Midbrain (tissue), 1 donor: ENCODE data around the gene PCDHGA4.
"Not testable (repeated sequence)": the region's sequence is repeated elsewhere in the genome, so short reads cannot be mapped to it uniquely, and the experiment has no call there.

Experiments used
- DNase-seq: peaks from one replicate; lab custom pipeline; 2025; lab: John Stamatoyannopoulos, UW

The PCDHGA4 gene

DNA sequence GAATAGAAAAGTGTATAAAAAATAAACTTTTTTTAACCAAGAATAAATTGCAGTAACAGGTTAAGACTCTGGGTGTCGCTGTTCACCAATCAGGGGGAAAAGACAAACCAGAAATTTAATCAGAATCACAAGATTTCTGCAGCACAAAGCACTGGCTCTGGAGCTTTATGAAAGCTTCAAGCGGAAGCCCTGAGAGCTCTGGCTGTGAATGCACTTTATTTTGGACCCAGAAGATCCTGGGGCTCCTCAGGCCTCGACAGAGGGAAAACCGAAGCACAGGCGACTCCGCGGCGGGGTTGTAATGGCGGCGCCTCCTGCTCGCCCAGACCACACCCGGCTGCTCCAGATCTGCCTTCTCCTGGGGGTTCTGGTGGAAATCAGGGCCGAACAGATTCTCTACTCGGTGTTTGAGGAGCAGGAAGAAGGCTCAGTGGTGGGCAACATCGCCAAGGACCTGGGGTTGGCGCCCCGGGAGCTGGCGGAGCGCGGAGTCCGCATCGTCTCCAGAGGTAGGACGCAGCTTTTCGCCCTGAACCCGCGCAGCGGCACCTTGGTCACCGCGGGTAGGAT lies at the start of gene PCDHGA4:
TSS of gene PCDHGA4 (plus strand) at position 122 of the 570 bp plus-strand sequence. CDS start at position 209, 87 bp downstream.
- no peak for DNase-seq

DNA sequence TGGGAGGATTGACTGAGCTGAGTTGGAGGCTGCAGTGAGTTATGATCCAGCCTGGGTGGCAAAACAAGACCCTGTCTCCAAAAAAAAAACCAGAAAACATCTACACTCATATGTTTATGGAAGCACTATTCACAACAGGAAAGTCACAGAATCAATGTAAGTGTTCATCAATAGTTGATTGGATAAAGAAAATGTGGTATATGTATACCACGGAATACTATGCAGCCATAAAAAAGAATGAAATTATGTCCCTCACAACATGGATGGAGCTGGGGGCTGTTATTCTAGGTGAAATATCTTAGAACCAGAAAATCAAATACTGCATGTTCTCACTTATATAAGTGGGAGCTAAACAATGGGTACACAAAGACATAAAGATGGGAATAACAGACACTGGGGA lies 48.2 kb upstream of the PCDHGA4 start:
- no peak for DNase-seq

DNA sequence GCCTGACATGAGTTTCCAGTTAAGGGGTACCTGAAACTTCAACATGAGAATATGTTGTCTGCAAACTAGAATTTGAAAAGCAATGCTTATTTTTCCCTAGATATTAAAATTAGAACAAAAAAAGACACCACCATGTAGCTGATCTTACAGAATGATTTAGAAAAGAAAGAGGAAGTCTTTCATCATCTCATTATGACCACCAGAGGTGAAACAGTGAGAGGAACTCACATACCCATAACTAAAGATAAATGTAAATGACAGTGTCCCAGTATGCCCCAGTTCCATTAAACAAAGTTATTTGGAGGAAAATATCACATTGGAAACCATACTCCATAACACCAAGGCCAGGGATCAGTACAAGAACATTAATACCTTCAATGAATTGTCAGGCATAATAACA lies 41.1 kb upstream of the PCDHGA4 start:
- DNase-seq, result no peak

DNA sequence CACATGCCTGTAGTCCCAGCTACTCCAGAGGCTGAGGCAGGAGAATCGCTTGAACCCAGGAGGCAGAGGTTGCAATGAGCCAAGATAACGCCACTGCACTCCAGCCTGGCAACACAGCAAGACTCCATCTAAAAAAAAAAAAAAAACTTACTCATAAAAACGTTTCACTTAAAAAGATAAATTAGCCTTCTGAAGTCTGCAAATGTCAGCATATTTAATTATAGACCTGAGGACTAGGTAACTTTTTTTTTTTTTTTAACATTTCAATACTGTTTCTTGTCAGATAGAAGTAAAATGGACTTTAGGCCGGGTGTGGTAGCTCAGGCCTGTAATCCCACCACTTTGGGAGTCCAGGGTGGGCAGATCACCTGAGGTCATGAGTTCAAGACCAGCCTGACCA lies 37.9 kb upstream of the PCDHGA4 start:
- DNase-seq, result not testable (repeated sequence)

DNA sequence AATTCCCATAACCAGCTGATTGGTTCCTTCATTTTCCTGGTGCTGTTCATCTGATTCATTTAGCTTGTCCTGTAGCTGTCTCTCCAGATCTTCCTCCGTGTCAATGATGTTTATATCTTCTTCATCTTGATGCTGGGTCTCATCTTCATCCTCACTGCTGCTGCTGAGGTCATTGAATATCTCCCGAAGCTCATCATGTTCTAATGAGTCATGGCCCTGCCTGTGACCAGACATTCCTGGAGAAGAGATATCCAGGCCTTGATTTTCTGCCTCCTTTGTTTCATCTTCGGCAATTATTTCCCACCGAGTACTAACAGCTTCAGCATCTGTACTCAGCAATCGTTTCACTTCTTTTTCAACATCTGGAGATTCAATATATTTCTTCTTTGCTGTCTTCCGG lies 35.6 kb upstream of the PCDHGA4 start:
- no peak for DNase-seq

DNA sequence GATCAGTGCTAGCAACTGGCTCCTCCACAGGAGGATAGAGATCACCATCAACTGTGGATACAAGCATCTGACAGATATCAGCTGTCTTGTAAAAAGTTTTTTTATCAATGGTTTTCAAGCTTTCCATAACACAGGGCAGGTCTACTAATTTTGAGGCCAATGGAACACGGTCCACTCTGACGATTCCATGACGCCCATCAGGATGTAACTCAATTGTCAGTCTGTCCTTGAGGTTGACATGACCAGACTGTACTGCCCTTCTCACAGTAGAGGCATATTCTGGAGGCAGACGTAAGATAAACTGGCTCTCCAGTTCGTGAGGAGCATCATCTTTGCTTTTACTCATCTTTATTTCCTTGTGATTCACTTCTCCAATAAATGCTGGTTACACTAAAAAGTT lies 35.1 kb upstream of the PCDHGA4 start:
- DNase-seq, result no peak

DNA sequence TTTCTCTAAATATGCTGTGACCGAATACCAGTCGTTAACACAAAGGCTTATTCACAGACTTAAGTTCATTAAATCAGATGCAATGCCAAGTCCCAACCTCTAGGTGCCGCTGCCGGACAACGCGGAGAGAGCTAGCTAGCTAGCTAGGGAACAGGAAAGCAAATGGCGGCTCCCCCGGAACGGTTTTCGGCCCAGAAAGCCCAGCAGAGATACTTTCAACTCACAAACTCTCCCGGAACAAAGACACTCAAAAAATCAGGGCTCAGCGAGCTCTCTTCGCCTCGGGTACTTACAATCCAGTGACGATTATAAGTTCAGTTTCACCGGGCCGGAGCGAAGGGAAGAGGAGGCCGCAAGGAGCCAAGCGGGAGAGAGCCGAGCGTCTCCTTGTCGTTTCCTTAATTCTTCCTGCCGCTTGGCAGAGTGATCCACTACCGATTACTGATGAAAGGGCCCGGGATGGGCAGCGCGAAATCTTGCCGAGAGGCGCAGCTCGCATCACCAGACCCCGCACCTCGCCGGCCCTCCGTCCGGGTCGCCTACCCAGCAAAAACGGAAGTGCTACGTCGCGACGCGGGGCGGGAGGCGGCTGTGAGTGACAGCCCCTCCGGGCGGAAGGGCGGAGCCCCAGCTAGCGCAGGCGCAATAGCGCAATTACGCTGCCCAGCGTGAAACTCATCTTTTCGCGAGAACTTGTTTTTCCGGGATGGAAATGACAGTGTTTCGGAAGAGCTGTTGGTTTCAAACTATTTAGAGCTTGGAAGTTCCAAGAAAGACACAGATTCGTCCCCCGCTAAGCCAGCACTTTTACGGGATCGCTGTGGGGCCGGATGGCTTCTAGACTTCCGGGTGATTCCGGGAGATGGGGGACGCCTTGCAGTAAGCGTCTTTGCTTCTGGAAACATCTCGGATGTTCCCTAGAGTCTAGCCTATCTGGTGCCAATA lies 34.3 kb upstream of the PCDHGA4 start, which contains the start of gene TAF7:
TSS of gene TAF7 (minus strand) at position 560 of the 945 bp plus-strand sequence. CDS start 740 bp downstream, outside the sequence.
- DNase-seq, result peak; percentile 93

DNA sequence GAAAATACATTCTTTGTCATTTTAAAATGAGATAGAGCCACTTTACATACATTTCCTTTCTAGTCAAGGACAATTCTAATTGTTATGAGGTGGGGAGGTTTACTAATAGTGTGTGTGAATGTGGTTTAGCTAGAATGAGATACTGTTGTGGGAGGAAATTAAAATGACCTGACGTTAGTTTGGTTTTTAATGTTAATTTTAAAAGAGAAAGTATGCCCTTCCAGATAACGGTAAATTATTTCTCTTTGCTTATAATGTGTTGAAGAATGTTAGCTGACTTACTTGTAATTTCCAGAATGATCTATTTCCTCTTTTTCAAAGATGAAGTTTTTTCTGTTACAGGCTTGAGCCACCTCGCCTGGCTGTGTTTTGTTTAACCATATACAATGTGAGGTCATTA lies 32.6 kb upstream of the PCDHGA4 start:
- DNase-seq, result no peak

DNA sequence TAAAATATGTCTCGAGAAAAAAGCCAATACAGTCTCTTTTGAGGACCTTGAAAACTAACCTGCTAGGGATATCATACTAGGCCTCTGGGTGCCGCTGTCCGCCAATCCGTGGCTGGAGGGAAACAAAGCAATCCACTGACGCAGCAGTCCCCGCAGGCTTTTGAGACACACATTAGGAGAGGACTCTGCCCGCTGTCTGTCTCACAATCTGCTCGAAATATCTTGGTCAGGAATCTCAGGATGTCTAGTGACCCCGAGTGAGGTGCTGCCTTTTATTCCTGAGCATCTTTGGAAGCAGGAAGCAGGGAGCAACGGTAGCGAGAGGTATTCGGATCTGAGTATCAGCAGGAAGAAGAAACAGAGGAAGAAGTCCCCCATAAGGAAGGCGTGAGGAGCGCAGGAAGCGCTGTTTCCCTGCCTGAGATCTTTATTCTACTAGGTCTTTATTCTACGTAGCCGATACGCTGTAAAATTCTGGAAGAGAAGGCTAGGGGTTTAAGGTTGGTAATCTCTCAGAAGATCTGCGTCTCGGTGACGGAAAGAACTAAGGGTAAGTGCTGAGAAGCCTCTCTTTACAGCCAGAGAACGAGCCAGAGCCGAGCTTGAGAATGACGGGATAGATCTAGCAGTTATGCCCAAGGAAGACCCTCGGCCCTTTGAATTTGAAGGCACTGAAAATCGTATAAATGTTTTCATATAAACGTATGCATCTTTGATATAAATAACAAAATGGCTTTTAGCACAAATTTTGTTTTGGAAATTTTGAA lies 28.6 kb upstream of the PCDHGA4 start:
- peak; percentile 64 for DNase-seq

DNA sequence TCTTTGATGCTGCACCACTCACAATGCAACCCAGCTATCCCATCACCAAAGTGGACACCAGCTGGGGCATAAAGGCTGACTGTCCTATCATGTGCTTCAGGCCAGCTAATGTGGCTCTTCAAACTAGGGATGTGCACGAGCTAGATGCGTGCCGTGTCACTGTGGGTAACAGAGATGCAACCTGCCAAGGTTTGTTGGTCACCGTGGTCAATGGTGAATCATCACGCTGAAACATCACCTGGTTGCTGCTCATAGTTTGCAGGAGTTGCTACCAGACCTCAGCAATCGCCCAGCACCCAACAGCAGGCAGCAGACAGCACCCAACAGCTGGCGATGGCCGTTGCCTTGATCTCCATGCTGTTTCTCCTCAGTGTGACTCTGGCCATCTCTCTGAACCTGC lies 26.6 kb upstream of the PCDHGA4 start:
- no peak for DNase-seq

DNA sequence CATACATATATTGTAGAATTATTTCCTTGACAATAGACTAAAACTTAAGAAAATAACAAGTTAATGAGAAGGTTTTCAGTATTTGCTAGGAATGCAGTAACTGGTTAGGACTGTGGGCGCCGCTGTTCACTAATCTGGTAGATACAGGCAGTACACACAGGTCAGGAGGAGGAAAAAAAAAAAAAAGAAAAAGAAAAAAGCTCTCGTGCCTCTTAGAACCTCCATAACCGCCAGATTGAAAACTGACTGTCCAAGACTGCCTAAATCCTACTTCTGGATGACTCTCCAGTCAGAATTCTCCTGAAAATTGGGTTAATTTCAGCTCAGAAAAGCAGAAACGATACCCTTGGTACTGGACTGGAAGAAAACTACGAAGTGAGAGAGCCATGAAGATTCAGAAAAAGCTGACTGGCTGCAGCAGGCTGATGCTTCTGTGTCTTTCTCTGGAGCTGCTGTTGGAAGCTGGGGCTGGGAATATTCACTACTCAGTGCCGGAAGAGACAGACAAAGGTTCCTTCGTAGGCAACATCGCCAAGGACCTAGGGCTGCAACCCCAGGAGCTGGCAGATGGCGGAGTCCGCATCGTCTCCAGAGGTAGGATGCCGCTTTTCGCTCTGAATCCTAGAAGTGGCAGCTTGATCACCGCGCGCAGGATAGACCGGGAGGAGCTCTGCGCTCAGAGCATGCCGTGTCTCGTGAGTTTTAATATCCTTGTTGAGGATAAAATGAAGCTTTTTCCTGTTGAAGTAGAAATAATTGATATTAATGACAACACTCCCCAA lies 24.3 kb upstream of the PCDHGA4 start, which contains the start of gene PCDHGA1:
TSS of gene PCDHGA1 (plus strand) at position 216 of the 782 bp plus-strand sequence.
- DNase-seq, result no peak

DNA sequence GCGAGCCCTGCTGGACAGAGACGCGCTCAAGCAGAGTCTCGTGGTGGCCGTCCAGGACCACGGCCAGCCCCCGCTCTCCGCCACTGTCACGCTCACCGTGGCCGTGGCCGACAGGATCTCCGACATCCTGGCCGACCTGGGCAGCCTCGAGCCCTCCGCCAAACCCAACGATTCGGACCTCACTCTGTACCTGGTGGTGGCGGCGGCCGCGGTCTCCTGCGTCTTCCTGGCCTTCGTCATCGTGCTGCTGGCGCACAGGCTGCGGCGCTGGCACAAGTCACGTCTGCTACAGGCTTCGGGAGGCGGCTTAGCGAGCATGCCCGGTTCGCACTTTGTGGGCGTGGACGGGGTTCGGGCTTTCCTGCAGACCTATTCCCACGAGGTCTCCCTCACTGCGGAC lies 22.2 kb upstream of the PCDHGA4 start:
- DNase-seq, result not testable (repeated sequence)

DNA sequence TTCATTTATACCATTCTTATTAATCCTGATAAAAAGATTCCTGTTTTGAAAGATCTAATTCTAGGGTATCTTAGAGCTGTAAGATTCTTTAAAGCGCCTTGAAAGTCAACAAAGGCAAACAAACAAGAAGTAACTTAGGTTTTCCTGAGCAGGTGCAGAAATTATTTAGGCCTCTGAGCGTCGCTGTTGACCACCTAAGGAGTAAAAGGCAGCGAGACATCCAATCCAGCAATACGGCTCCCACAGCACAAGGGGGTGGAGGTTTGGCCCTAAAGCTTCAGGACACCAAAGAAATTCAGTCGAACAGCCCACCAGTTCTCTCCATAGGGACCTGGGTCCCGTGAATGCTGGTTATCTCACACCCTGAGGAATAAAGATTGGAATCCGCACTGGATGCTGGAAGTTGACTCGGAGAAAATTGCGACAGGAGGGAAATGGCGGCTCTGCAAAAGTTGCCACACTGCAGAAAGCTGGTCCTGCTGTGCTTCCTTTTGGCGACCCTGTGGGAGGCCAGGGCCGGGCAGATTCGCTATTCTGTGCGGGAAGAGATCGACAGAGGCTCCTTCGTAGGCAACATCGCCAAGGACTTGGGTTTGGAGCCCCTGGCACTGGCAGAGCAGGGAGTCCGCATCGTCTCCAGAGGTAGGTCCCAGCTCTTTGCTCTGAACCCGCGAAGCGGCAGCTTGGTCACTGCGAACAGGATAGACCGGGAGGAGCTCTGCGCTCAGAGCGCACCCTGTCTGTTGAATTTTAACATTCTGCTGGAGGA lies 16.1 kb upstream of the PCDHGA4 start, which contains the start of gene PCDHGA2:
TSS of gene PCDHGA2 (plus strand) at position 223 of the 769 bp plus-strand sequence.
- no peak for DNase-seq

DNA sequence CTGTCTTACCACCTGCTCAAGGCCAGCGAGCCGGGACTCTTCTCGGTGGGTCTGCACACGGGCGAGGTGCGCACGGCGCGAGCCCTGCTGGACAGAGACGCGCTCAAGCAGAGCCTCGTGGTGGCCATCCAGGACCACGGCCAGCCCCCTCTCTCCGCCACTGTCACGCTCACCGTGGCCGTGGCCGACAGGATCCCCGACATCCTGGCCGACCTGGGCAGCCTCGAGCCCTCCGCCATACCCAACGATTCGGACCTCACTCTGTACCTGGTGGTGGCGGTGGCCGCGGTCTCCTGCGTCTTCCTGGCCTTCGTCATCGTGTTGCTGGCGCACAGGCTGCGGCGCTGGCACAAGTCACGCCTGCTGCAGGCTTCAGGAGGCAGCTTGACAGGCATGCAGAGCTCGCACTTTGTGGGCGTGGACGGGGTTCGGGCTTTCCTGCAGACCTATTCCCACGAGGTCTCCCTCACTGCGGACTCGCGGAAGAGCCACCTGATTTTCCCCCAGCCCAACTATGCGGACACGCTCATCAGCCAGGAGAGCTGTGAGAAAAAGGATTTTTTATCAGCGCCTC lies 14.0 kb upstream of the PCDHGA4 start:
- DNase-seq, result not testable (repeated sequence)

DNA sequence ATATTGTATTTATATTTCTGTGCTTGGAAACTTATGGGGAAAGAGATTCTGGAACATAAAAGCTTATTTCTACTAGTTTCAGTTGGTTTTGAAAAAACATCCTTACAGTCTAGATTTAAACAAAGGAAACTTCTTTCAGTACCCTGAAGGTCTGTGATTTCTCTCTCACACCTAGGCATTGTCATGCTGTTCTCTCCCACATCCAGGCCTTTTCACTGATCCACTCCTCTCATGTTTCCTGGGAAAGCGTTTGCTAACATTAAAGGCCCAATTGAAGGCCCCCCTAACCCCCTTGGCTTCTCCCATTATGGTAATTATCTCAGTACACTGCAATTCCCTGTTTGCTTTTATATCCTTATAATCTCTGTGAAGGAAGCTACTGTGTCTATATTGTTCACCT lies 12.0 kb upstream of the PCDHGA4 start:
- DNase-seq, result no peak

DNA sequence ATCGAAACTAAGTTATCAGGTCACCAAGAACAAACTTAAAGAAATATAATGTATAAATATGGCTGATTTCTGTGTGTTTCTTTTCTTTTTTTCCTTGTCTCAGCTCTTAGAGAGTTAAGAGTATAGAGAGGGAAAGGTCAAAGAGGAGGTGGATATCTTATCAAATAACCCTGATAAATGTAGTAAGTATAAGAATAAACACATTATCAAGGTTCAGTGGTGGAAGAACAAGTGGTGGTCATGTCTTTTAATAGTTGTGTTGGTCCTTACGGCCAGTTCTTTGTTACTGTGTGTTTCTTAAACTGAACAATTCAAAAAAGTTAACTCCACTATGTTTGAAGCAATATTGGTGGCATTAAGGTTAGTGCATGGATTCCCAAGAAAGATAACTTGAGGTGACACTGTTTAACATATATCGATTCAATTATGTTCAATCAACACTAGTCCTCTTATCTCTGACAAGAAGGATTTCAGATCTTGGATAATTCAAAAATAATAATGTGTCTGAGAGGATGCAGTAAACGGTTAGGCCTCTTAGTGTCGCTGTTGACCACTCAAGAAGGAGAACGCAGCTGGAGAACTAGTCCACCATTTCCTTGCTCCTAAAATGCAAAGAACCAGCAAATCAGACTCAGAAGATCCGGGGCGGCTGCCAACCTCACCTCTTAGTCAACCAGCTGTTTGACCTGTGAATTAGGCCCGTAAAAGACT lies 11.4 kb upstream of the PCDHGA4 start, which contains the start of gene PCDHGA3:
TSS of gene PCDHGA3 (plus strand) at position 588 of the 711 bp plus-strand sequence. CDS start 205 bp downstream, outside the sequence.
- no peak for DNase-seq

DNA sequence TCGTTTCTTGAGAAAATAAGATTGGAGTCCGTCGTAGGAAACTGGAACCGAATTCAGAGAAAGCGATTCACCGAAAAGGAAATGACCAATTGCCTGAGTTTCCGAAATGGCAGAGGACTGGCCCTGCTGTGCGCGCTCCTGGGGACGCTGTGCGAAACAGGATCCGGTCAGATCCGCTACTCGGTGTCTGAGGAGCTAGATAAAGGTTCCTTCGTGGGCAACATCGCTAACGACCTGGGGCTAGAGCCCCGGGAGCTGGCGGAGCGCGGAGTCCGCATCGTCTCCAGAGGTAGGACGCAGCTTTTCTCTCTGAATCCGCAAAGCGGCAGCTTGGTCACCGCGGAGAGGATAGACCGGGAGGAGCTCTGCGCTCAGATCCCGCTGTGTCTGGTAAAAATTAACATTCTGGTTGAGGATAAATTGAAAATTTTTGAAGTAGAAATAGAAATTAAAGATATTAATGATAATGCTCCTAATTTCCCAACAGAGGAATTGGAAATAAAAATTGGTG lies 10.8 kb upstream of the PCDHGA4 start:
- DNase-seq, result no peak

DNA sequence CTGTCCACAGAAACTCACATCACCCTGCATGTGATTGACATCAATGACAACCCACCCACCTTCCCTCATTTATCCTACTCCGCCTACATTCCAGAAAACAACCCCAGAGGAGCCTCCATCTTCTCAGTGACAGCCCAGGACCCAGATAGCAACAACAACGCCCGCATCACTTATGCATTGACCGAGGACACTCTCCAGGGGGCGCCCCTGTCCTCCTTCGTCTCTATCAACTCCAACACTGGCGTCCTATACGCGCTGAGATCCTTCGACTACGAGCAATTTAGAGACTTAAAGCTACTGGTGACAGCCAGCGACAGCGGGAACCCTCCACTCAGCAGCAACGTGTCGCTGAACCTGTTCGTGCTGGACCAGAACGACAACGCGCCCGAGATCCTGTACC lies 9.5 kb upstream of the PCDHGA4 start:
- DNase-seq, result no peak

DNA sequence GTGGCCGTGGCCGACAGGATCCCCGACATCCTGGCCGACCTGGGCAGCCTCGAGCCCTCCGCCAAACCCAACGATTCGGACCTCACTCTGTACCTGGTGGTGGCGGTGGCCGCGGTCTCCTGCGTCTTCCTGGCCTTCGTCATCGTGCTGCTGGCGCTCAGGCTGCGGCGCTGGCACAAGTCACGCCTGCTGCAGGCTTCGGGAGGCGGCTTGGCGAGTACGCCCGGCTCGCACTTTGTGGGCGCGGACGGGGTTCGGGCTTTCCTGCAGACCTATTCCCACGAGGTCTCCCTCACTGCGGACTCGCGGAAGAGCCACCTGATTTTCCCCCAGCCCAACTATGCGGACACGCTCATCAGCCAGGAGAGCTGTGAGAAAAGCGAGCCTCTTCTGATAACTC lies 8.8 kb upstream of the PCDHGA4 start:
- DNase-seq, result not testable (repeated sequence)
